Activated CD8-positive, alpha-beta T cell treated with anti-CD3 and anti-CD28 coated beads for 36 hours (primary cell): ENCODE measurements around the gene HOGA1. TPM values are rescaled to one million over a fixed set of nuclear protein-coding genes. Genes with fewer than 3 reads are reported as not detected.

Experiments used
- ATAC-seq: fragments of 200-7000 bp; cut with Tn5 transposase; one replicate; pipeline ENCODE4 v1.10.0; 2021; ENCODE audit warnings: mild to moderate bottlenecking, moderate library complexity
- CTCF ChIA-PET: fragments of 350-600 bp; sonication (Branson Sonifier 250); formaldehyde crosslinking; loops from one replicate; lab custom pipeline; 2021; ENCODE audit warnings: antibody characterized with exemption; lab: Charles Lee
- POLR2A ChIA-PET: fragments of 350-600 bp; sonication (Branson Sonifier 250); formaldehyde crosslinking; loops from one replicate; lab custom pipeline; 2021; ENCODE audit warnings: antibody characterized with exemption; lab: Charles Lee
- DNase-seq: peaks from one replicate; pipeline ENCODE4 v3.0.0-alpha.2; 2020
- H3K27ac Mint-ChIP-seq: one replicate; pipeline ENCODE4 v1.8.0; 2021; ENCODE audit warnings: mild to moderate bottlenecking, mixed read lengths
- H3K27me3 Mint-ChIP-seq: one replicate; pipeline ENCODE4 v1.8.0; 2021; ENCODE audit warnings: mixed read lengths
- H3K36me3 Mint-ChIP-seq: one replicate; pipeline ENCODE4 v1.8.0; 2021; ENCODE audit warnings: low read depth, mixed read lengths
- H3K4me1 Mint-ChIP-seq: one replicate; pipeline ENCODE4 v1.8.0; 2021; ENCODE audit warnings: low read depth, mixed read lengths
- H3K4me3 Mint-ChIP-seq: one replicate; pipeline ENCODE4 v1.8.0; 2021; ENCODE audit warnings: mild to moderate bottlenecking, moderate library complexity, mixed read lengths
- H3K9me3 Mint-ChIP-seq: one replicate; pipeline ENCODE4 v1.8.0; 2021; ENCODE audit warnings: mixed read lengths
- CTCF ChIP-seq: fragments of 200-600 bp; IDR thresholded peaks from one replicate; pipeline ENCODE4 v1.8.0; 2022; ENCODE audit warnings: antibody characterized with exemption, mild to moderate bottlenecking
- intact Hi-C: fragments of 100-400 bp; cut with micrococcal nuclease; formaldehyde crosslinking; loops from one replicate; pipeline ENCODE4 v1.10.0; 2022
- total RNA-seq, 2 experiments: library from RNA; stranded (reverse); gene quantifications; one replicate each; pipeline ENCODE4 v1.2.3, GENCODE V29; 2021

Gene HOGA1
- total RNA-seq, 2 experiments from 2014 or later = not detected

- CTCF ChIA-PET = interaction anchor here (1.2 to 2.0 kb wide), 3 partner anchors 35 to 94 kb away, joined by 3 to 7 read pairs (median 5); partner anchors contain the start of gene ANKRD2
- Mint-ChIP-seq H3K27ac (no peak overlapping the region), H3K9me3 (no peaks in the 10 kb centered on the region), H3K27me3 (peaks cover 2% of the 10 kb centered on the region), H3K4me1 (no peaks in the 10 kb centered on the region), H3K4me3 (no peak overlapping the region), H3K36me3 (no peaks in the 10 kb centered on the region)
- intact Hi-C loops = no loop called here
- DNase-seq (no peak), ATAC-seq (no peak)
- TF ChIP-seq CTCF = no peak
- POLR2A ChIA-PET = no interaction called here
Measured at GRCh38 chr10:97607095-97607636, 23.0 kb downstream of the HOGA1 start.

GRCh38 chr10:97608991-97609561 is 24.9 kb downstream of the HOGA1 start:
- ATAC-seq (no peak), DNase-seq (no peak)
- CTCF ChIA-PET = interaction anchor here (1.1 to 2.2 kb wide), 2 partner anchors 11 to 37 kb away, joined by 3 to 6 read pairs; partner anchors contain the start of gene ANKRD2
- no peak for TF ChIP-seq CTCF
- Mint-ChIP-seq H3K9me3 (no peaks in the 10 kb centered on the region), H3K27ac (no peak overlapping the region), H3K27me3 (peaks cover 2% of the 10 kb centered on the region), H3K4me3 (no peak overlapping the region), H3K4me1 (no peaks in the 10 kb centered on the region), H3K36me3 (no peaks in the 10 kb centered on the region)
- intact Hi-C loops = no loop called here
- POLR2A ChIA-PET = no interaction called here

- ChIA-PET CTCF (interaction anchor here (1.6 to 1.9 kb wide), 2 partner anchors 11 to 40 kb away, joined by 9 to 16 read pairs; partner anchors contain the start of gene ANKRD2), POLR2A (interaction anchor here (0.9 kb wide), 1 partner anchor 12 kb away, joined by 3 read pairs; no protein-coding TSS in a partner anchor)
- Mint-ChIP-seq H3K4me1 (no peaks in the 10 kb centered on the region), H3K36me3 (no peaks in the 10 kb centered on the region), H3K9me3 (no peaks in the 10 kb centered on the region), H3K27ac (no peak overlapping the region), H3K4me3 (no peak overlapping the region), H3K27me3 (no peaks in the 10 kb centered on the region)
- no peak for TF ChIP-seq CTCF
- no peak for DNase-seq
- intact Hi-C loops = no loop called here
- ATAC-seq = no peak
Measured at GRCh38 chr10:97611473-97611872, 27.3 kb downstream of the HOGA1 start.

- H3K9me3 Mint-ChIP-seq = no peaks in the 10 kb centered on the region
- H3K36me3 Mint-ChIP-seq = no peaks in the 10 kb centered on the region
- TF ChIP-seq CTCF = no peak
- H3K27me3 Mint-ChIP-seq = no peaks in the 10 kb centered on the region
- POLR2A ChIA-PET = interaction anchor here (0.6 kb wide), 1 partner anchor 16 kb away, joined by 3 read pairs; no protein-coding TSS in a partner anchor
- H3K4me3 Mint-ChIP-seq = no peak overlapping the region
- CTCF ChIA-PET = interaction anchor here (0.7 to 1.9 kb wide), 4 partner anchors 10 to 41 kb away, joined by 3 to 16 read pairs (median 6); partner anchors contain the start of gene ANKRD2
- intact Hi-C loops = no loop called here
- no peak for DNase-seq
- no peak for ATAC-seq
- no peaks in the 10 kb centered on the region for H3K4me1 Mint-ChIP-seq
- H3K27ac Mint-ChIP-seq = no peak overlapping the region
Measured at GRCh38 chr10:97612386-97612785, 28.2 kb downstream of the HOGA1 start.

- Mint-ChIP-seq H3K4me3 (no peak overlapping the region), H3K27ac (no peak overlapping the region), H3K36me3 (no peaks in the 10 kb centered on the region), H3K4me1 (no peaks in the 10 kb centered on the region), H3K27me3 (no peaks in the 10 kb centered on the region), H3K9me3 (no peaks in the 10 kb centered on the region)
- ChIA-PET CTCF (no interaction called here), POLR2A (no interaction called here)
- intact Hi-C loops = no loop called here
- no peak for ATAC-seq
- DNase-seq = no peak
- no peak for TF ChIP-seq CTCF
Measured at GRCh38 chr10:97618285-97618684, 34.1 kb downstream of the HOGA1 start.
